Glomerular visceral epithelial cell (primary cell): ENCODE results near the gene PYGM.

Experiments used
- DNase-seq: peaks from one replicate; pipeline ENCODE4 v3.0.0-alpha.2; 2016; ENCODE audit errors: extremely low spot score

The PYGM gene

DNA sequence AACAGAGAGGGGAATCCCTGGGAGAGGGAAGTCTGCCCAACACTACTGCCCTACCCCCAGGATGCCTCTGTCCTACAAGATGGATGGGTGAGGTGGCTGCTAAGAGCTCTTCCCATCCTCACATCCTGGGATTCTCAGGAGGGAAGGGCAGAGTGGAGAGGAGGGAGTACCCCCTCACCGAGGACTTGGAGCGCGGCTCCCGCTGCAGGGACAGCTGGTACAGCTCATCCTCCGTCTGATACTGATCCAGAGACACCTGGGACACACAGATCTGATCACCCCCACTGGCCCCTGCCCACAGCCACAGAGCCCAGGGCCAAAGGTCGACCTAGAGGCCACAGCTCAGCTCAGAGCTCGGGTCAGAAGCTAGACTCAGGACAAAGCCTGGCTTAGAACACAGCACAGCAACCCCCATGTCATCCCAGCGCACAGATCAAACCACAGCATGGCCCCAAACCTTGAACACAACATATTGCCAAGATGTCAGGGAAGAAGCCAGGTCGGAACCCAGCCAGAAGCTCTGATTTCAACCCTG is 24.0 kb downstream of the PYGM start:
- DNase-seq = no peak

DNA sequence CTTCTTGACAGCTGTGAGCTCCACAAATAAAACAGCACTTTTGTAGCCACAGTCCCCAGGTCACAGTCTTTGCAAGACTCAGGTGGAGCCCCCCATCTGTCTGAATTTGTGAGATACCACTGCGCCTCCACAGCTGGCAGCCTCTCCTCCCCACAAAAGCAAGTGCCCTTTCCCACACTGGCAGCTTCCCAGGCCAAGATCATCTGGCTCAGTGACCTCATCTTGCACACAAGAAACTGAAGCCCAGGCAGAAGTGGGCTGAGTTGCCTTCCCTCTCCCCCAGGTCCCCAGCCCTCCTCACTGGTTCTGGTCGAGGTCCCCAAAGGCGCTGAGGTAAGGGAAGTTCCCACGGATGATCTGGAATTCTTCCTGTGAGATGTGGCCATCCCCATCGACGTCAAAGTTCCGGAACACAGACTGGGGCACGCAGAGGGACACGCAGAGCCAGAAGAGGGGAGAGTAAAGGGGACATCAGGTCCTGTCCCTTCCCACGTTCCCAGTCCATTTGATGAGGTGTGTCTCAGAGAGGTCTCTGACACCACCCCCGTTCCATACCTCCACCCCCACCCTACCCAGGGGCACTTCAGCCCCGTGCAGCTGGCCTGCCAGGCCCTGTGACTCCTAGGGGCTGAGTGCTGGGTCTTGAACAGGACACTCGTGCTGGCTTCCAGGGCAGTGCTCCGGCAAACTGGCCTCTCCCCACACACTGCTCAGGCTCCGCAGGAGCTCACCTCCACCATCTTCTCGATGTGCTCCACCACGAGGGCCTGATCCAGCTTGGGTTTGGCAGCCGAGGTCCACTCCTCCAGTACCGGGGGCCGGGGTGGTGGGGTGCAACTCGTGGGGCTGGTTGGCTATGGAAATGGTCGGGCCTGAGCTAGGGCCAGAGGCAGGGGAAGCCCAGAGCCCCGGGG is 24.7 kb downstream of the PYGM start:
- no peak for DNase-seq

DNA sequence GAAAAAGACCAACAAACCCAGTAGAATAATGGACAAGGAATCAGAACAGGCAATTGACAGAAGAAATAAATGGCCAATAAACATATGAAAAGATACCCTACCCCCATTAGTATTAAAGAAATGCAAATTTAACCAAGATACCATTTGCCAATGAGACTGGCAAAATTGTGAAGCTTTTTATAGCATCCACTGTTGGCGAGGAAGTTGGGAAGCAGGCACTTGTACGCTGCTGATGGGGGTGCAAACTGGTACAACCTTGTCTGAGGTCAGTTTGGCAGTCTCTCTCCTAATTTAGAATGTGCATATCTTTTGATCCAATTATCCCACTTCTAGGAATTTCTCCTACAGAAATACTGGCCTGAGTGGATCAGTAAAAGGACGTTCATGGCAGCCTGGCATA is 28.2 kb downstream of the PYGM start:
- DNase-seq = no peak

DNA sequence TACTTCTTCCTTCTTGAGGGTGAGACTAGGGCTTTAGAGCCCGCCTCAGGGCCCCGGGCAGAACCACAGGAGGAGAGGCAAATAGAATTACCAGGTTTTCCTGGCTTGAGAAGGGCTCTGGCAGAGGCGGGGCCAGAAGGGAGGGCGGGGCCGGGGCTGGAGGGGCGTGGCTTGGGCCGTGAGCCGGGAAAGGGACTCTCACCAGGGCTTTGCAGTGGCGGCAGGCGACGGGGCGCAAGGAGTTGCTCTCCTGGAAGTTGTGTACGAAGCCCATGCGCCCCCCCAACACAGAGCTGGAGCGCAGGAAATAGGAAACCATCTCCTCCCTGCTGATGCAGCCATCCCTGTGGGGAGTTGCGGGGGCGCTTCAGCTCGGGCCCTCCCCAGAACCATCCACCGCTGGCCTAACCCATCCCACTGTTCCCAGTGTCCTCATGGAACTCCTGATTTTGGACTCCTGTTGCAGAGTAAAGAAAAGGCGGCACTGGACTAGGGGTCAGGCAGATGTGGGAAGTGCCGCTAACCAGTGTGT is 29.9 kb downstream of the PYGM start:
- DNase-seq = no peak

DNA sequence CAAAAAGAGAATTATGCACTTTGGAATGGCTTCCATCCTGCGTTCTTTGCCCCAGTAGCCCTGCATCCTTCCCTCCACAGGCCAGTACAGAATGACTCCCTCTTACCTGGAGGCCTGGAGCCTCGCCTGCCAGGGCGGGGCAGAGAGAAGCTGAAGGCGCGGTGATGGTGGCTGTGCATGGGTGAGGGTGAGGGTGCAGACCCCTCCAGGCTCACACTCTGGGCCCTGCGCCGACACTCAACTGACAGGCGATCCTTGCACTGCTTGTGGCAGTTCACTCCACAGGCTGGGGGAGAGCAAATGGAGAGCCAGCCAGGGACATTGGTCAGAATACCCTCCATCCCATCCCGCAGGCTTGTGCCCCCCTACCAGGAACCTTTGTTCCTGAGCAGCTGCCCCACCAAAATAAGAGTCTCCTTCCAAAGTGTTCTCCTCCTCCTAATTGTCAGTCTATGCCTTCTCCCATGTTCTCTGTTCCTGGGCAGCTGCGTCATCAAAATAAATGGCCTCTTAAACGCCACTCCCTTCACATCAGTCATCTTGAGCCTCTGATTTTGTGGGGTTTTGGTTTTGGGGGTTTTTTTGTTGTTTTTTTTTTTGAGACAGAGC is 30.9 kb downstream of the PYGM start:
- DNase-seq = no peak

DNA sequence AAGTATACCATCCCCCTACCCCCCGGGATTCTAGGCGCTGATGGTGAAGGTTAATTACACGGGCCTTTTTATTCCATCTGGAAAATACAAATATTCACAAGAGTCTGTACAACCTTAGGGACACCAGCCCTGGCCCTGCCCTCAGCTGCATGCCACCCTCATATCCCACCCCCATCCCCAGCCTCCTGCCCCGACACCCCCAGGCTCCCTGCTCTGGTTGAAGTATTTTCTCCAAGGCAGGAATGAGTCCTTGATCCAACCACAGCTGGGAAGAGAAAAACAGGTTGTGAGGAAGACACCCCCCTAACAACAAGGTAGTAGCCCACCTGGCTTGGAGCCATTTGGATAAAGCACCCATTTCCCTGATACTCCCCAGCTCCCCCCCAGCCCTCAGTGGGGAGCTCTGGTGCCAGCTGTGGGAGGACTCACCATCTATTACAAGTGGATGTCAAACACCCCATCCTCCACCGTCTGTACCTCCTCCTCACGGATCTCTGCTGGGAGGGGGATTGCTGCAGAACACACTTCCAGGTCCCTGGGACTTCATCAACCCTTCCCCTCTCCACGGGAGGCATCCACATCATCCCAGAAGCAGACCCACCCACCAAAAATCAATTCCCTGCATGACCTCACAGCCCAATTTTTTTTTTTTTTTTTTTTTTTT is 32.8 kb downstream of the PYGM start:
- DNase-seq = no peak

DNA sequence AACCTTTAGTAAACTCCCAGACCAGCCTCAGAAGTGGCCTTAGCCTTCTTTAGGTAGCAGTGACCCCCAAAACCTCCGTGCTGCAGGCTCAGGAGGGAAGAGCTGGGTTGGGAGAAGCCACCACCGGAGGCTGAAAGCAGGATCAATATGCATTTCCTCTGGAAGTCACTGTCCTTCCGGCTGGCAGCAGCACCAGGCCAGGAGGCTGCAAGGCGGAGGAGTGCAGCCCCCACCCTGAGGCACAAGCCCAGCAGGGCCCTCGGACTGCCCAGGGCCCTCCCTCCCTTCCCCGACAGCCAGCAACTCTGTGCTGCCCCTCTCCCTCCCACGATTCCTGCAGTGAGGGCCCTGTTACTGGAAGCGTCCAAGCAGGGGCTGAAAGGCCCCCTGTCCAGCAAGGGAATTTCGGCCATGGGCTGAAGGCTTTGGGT is 33.5 kb downstream of the PYGM start:
- no peak for DNase-seq

DNA sequence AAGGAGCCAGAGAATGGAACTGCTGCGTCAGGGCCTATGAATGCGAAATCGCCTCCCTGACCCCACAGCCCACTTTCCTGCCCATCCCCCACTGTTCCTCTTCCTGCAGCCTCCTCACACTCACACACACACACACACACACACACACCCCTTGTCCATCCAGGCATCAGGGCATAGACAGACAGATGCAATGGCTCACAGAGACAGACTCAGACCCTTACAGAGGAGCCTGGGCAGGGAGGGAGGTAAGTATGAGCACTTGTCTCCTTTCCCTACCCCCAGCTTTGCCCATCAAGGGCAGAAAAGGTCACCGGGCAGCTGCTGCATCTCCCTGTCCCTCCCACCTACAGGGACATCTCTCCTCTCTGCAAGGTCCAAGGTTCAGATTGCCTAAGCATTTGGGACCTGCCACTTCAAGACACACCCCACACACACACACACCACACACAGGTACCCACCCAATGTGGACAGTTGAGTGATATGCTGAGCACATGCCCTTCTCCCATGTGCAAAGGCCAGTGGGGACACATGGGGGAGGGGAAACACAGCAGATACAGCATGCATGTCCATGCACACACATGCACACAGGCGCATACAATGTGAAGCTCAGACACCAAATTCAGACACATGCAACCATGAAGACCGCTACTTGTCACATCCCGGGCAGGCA is 34.8 kb downstream of the PYGM start:
- DNase-seq = no peak

DNA sequence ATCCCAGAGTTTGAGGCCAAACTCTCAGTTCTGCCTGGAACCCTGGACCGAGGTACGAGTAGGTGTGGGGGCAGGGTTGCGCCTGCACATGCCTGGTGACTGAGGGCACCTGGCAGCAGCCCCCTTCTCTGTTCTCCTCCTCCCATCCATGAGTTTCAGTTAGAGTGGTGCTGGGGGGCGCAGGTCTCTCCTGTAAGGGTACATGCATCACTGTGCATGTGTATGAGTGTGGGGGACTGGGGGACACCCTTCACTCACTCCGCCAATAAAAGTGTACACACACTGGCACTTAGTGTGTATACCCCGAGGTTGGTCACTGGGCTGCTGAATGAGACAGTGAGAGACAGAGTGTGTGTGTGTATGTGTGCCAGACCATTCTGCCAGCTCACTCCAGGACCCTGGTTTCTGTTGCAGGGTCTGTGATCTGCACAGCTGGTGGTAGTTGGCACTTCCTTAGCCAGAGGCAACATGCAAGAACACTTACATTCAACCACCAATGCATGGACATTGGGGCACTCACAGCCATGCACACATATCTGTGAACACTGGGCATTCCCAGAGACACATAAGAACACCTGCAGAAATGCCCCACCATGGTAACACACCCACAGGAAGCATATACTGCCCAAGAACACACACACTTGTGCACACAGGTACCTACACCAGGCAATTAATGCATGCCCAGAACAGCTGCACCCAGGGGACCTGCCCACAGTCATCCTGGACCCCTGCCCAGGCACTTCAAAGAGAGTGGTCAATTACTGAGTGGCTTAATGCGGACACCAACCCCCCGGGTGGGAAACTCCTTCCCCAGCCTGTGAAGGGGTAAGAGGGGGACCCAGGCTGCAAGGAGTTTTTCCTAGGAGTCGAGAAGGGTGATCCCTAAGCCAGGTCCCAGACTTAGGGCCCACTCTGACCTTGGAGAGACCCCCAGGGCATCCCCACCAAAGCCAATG is 35.6 kb downstream of the PYGM start:
- no peak for DNase-seq

DNA sequence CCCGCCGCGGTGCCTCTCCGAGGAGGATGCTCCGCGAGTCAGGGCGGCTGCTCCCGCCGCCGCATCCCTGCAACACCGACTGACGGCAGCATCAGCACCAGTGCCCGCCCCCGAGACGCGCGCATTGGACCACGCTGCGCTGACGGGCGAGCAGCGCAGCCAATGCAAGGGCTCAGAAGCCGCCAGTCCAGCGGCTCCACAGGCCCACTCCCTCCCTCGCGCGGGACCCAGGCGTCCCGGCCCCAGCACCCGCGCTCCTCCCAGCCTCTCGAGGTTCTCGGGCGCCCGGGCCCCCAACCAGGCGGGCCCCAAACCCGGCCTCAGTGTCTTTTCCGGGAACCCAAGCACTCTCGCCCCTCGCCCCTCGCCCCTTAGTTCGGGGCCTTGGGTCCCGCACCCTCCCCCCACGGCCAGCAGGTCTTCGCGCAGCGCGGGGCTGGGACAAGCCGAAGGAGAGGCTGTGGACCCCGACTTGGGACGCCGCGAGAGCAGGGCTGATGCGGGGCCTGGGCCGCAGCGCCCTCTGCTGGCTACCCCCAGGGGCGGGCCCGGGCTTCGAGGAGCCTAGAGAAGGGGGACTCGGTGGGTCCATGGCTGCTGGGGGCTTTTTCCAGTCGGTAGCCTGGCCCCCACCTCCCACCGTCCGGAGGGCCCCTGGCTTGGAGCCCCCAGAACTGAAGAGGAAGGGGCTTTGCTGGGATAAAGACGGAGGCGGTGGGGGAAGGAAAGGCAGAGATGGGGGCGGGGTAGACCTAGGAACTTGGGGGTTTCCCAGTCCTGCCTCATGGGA is 36.5 kb downstream of the PYGM start, which contains the start of gene NRXN2:
NRXN2 (minus strand) TSS at position 81 of the 790 bp plus-strand sequence. CDS start 9,498 bp downstream, outside the sequence.
- peak; percentile 74 for DNase-seq

DNA sequence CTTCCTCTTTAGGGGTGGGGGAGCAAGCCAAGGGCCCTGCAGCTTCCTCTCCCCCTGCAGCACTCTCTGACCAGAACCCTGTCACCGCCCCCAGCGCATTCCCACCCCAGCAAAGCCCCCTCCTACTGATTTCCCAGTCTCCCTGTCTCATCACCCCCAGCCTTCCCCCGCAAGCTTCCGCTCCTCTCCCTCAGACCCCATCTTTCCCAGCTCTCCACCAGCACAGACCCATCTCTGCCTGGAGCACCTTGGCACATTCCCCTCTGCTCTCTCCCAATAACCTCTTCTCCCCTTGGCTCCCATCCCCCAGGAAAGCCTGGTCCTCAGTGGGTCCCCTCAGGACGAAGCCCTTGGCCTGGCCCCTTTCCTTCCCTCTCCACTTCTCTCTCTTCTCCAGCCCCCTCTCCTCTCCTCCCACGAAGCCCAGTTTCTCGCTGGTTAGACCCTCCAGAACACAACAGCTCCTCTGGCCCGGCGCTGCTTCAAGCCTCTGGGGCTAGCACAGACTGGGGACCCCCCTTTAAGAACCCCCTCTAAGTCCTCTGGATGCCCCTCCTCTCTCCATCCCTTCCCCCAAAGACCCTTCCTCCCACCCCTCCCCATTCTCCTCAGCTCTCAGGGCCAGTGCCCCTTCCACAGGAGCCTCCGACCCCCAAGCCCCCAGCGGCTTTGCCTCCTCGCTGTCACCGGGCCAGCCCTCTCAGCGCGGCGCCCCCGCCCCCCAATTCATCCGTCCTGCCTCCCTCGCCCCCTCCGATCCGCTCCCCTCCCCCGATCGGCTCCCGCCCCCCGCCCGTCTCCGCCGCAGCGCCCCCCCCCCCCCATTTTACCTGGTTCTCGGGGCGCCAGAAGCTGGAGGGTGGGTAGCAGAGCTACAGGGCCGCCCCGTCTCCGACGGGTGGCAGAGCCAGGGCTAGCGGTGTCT is 37.4 kb downstream of the PYGM start:
- DNase-seq = no peak

DNA sequence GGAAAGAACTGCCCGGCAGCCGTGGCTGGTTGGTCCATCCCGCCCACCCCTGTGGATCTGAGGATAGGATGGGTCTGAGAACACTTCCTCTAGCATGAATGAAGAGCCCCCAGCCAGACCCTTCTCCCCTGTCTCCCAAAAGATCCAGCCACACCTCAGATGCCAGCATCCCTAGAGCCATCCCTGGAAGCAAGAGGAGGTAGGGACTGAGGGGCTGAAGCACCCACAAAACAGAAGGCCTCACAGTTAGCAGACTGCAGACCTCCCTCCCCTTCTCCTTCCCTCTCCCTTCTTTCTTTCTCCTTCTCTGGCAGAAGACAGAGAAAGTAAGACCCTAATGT is 38.4 kb downstream of the PYGM start:
- DNase-seq = no peak

DNA sequence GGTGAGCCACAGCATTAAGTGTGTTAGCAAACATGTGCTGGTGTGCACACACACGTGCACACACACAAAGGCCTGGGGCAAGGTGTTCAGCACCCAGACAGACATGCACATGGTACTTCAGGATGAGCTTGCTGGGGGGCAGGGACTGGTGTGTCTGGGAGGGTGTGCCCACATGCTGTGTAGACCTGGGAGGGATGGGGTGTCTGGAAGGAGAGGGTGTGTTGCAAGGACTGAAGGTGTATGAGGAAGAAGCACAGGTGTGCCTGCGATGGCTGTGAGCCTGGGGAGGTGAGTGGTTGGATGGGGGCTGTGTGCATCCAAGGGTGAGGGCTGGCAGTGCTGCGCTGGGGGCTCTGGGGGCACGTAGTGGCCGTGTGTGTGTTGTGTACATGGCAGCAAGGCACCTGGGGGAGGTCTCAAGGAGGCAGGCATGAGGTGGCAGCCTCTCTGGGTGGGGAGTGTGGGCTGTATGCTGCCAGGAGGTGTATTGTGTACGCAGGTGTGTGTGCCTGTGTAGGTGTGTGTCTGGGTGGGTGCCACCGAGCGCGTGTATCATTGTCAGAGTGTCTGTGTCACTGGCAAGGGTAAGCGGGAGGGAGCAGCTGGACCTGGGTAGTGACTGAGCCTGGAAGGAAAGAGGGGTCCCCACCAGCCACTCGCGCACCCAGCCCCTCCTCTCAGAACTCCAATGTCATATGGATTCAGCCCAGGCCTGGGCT is 39.0 kb downstream of the PYGM start:
- DNase-seq = no peak

DNA sequence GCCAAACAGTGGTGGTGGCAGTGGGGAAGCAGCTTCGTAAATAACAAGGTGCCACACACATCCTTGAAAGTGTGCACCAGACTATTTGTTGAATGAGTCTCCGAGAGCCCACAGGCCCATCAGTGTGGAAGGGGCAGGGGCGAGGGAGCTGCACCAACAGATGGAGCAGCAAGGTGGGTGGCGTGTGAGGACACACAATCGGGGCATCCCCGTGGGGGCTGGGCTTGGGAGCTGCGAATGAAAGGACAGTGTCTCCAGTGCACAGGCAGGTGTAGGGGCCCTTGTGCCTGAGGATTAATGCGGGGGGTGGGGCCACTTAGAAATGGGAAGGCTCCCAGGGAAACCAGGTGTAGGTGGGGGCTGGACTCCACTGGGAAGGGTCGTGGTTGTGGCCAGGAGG is 39.6 kb downstream of the PYGM start:
- no peak for DNase-seq

DNA sequence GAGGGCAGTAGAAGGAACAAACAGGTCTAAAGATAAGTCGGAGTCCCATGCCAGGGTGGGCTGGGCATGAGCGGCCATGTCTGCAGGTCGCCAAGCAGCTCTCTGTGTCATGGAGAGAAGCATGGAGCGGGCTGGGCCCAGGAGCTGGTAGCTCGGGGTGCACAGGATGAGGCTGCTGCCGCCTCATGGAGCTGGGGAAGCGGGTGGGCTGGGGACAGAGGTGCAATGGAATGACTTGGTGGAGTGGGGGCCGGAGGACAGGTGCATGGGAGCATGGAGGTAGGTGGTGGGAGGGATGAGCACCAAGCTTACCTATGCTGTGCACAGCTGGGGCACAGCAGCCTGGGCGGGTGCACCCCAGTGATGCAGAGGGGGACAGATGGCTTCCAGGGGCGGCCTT is 40.4 kb downstream of the PYGM start:
- DNase-seq = no peak

DNA sequence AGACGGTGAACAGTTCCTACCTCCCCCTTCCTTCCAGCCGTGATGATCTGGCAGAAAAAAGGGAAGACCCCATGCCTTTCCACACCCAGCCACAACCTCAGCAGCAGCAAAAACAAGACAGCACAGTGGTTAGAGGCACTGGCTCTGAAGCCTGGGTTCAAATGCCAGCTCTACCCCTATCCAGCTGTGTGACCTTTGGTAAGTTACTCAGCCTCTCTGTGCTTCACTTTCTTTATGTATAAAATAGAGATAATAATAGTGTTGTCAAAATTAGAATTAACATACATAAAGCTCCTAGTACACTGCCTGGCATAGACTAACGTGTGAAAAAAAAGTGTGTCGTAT is 41.0 kb downstream of the PYGM start:
- DNase-seq = no peak

DNA sequence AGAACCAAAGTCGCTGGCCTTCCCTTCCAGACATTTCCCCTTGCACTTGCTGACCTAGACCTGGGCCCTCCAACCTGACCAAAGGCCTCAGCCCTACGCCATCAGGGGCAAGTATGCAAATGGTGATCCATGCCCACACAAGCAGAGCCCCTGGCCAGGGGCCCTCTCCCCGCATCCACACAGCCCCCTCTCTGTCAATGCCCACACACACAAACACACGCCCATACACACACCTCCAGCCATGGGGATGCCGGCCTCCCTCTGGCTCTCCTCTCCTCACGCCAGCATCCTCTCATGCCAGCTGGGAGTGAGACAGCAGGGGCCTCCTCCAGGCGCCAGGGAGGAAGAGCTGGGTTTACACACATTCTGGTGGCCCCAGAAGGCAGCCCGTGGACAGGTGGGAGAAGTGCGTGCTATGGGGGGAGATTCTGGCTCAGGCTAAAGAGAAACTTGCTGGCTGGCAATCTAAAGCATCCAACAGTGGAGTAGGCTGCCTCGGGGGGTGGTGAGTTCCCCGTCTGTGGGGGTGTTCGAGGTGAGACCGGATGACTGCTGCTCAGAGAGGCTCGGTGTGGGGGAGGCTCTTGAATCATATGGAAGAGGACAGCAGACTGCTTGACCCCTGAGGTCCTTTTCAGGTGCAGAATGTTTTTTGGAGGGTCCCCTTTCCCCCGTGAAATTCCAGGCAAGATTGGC is 41.5 kb downstream of the PYGM start:
- DNase-seq = no peak

DNA sequence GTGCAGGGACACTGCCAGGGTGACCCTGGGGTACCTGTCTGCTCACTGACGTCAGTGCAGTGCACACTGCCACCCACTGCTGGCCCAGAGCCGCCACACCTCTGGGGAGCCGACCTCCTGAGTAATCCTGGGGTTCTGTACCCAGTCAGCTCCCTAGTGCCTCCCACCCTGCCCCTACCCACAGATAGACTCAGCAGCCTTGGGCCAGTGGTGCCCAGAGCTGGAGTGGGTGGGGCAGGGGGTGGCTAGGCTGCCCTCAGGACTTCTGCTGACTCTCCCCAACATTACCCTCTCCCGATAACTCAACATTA is 42.6 kb downstream of the PYGM start:
- no peak for DNase-seq
